Stimulated activated CD8-positive, alpha-beta memory T cell treated with anti-CD3 and anti-CD28 coated beads, Interleukin-4, amount 100 ng/mL, for 48 hours (primary cell): ENCODE results near the gene RUNX2.
A peak's percentile ranks its signal among the peaks of the same experiment; 100 is the strongest.
"Not testable (repeated sequence)": the region's sequence is repeated elsewhere in the genome, so short reads cannot be mapped to it uniquely, and the experiment has no call there.

Experiments used
- DNase-seq: peaks from one replicate; pipeline ENCODE4 v3.0.0-alpha.2; 2020

RUNX2 gene

GRCh38 chr6:45327956-45328522 is at the start of gene RUNX2:
Gene RUNX2 (plus strand): TSS chr6:45328330. CDS start chr6:45328727, 397 bp downstream.
- DNase-seq, result peak; percentile 34

DNA sequence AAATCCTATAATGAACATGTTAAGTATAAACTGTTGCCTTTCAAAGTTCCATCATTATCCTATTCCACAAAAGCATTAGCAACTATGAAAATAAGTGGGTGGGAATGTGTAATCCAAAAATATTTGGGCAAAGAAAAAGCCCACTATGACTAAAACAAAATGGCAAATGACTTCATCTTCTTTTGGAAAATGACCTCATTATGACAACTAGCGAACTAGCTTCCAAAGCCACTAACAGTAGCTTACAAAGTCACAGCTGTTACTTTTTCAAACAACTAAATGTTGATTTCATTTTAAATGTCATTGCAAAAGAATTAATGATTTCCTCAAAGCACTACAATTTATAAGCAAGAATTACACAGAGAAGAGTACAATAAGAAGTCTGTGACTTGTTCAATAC is 49.8 kb upstream of the RUNX2 start:
- DNase-seq, result no peak

DNA sequence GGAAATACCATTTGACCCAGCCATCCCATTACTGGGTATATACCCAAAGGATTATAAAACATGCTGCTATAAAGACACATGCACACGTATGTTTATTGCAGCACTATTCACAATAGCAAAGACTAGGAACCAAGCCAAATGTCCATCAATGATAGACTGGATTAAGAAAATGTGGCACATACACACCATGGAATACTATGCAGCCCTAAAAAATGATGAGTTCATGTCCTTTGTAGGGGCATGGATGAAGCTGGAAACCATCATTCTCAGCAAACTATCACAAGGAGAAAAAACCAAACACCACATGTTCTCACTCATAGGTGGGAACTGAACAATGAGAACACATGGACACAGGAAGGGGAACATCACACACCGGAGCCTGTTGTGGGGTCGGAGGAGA is 41.4 kb upstream of the RUNX2 start:
- not testable (repeated sequence) for DNase-seq

- DNase-seq, result no peak
Observed at GRCh38 chr6:45289751-45290514, 38.2 kb upstream of the RUNX2 start.

DNA sequence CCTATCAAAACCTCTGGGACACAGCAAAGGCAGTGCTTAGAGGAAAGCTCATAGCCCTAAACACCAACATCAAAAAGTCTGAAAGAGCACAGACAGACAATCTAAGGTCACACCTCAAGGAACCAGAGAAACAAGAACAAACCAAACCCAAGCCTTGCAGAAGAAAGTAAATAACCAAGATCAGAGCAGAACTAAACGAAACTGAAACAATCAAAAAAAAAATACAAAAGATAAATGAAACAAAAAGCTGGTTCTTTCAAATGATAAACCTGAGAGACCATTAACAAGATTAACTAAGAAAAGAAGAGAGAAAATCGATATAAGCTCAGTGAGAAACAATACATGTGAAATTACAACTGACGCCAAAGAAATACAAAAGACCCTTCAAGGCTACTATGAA is 34.8 kb upstream of the RUNX2 start:
- no peak for DNase-seq

DNA sequence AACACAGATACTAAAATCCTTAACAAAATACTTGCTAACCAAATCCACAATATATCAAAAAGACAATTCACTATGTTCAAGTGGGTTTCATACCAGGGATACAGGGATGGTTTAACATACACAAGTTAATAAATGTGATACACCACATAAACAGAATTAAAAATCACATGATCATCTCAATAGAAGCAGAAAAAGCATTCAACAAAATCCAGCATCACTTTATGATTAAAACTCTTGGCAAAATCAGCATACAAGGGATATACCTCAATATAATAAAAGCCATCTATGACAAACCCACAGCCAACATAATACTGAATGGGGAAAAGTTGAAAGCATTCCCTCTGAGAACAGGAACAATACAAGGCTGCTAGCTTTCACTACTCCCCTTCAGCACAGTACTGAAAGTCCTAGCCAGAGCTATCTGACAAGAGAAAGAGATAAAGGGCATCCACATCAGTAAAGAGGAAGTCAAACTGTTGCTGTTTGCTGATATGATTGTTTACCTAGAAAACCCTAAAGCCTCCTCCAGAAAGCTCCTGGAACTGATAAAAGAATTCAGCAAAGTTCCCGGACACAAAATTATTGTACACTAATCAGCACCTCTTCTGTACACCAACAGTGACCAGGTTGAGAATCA is 33.9 kb upstream of the RUNX2 start:
- not testable (repeated sequence) for DNase-seq

DNA sequence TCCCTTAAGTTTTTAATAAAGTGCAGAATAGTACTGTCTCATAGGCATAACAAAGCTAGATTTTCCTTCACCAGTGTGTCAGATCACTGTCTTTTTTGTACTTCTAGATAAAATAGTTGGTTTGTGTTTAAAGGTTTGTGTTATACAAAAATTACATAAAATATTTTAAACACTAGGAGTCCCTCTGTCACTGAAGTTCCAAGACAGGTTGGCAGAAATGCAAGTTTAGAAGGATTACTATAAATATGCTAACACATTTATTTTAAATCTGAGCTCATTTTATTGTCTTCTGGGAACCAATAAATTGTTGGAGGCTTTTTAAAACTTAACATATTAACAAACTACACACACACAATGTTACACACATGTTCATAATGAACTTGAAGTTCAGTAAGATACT is 30.8 kb upstream of the RUNX2 start:
- DNase-seq, result no peak

- DNase-seq, result no peak
Observed at GRCh38 chr6:45299096-45299581, 29.0 kb upstream of the RUNX2 start.

GRCh38 chr6:45300736-45301135 is 27.4 kb upstream of the RUNX2 start:
- DNase-seq, result no peak

DNA sequence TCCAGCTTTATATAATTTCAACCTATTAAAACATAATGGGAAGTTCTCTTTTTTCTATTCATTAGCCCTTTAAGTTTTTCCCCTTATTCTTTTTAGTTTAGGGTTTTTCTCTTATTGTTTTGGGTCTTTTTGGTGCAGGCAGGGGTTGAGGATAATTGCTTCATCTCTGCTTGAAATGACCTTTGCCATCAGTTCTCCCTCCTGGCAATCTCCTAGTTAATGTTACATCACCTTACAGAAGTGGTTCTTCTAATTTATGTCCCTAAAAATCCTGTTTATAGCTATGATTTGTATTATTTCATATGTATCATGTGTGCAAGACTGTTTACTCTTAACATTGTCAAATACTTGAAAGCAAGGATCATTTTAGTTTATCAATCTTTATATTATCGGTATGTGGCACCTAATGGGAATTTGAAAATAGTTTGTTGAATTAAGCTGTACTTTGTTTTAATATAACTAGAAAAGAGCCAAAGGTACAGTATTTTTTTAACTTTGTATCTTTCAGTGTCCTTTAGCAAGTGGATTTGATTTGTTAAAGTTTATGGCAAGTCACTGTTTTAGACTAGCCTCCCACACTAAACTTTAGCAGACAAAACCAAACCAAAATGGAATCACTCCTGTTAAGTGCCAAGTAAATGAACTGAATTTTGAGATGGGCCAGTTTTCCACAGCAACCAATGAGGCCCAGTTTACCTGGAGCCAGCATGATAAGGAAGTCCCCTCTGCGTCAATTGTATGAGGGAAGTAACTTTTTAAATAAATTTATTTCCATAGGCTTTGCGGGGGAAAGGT is 26.6 kb upstream of the RUNX2 start:
- no peak for DNase-seq

DNA sequence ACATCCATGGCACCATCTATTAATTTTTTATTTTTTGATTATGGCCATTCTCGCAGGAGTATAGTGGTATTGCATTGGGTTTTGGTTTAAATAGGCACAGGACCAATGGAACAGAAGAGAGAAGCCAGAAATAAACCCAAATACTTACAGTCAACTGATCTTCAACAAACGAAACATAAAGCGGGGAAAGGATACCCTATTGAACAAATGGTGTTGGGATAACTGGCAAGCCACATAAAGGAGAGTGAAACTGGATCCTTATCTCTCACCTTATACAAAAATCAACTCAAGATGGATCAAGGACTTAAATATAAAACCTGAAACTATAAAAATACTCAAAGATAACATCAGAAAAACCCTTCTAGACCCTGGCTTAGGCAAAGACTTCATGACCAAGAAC is 25.3 kb upstream of the RUNX2 start:
- DNase-seq, result no peak

- DNase-seq, result no peak
Observed at GRCh38 chr6:45305546-45305945, 22.6 kb upstream of the RUNX2 start.

DNA sequence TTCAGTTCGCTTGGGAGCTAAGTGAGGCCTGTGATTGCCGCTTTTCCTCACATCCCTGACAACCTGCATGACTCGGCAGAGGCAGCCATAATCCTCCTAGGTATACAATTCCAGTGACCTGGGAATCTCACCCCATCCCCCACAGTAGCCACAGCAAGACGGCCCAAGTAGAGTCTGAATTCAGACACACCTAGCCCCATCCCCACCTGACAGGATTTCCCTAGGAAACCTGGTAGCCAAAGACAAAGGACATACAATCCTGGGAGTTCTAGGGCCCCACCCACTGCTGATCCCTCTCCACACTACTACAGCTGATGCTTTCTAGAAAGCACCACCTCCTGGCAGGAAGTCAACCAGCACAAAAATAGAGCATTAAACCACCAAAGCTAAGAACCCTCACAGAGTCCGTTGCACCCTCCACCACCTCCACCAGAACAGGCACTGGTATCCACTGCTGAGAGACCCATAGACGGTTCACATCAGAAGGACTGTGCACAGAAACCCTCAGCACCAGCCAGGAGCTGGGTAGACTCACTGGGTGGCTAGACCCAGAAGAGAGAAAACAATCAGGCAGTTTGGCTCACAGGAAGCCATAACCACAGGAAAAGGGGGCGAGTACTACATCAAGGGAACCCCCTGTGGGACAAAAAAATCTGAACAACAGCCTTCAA is 17.9 kb upstream of the RUNX2 start:
- peak; percentile 42 for DNase-seq

GRCh38 chr6:45314146-45314545 is 14.0 kb upstream of the RUNX2 start:
- DNase-seq, result no peak

GRCh38 chr6:45320349-45320748 is 7.8 kb upstream of the RUNX2 start:
- DNase-seq, result no peak

DNA sequence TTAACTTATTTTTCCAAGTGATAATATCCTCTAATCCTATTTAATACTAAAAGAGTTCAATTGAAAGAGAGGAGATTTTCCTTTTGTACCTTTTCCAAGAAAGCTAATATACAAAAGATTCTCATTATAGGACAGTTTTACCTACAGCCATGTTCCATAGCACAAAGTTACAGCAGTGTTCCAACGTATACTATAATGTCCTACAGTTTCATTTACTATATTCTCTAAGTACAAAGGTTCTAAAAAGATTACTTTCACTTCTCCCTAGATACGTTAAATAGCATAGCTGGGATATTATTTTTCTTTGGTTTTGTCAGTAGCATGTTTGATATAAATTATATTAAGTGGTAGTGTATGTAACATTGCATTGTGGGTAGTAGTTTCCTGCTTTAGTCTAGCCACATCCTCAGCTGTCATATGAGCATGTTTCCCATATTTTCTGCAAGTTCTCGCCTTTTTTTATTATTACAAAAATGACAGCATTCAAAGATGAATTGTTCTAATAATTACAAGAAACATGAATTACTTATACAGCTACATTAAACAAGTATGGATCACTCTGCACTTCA is 4.4 kb upstream of the RUNX2 start:
- DNase-seq, result no peak

DNA sequence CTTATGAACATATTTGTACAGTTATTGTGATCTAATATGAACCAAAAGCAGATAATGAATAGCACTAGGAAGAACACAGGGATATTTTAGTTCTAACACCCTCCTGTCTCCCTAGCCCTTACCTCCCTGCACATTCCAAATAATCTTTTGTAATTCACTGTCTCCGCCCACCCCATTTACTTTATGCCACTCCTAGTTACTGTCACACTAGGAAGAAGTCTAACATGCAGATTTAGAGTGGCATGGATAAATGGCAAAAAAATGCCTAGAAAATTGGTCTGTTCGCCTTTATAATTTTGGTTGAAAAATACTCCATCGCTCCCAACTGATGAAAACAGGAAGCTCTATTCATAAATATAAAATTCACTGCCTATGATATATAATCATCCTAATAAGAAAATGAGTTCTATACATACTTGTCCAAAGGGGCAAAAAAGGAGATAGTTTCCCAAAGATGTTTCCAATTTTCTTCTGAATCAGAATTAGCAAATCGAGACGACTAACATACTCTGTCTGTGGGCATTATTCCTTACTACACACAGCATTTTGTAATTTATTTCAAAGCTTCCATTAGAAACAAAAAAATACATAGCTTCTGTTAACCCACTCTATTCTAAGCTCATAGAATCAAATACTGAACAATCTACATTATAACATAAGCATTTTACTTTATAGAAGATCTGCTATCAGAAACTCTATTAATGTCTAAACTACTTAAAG is 1.3 kb upstream of the RUNX2 start:
- no peak for DNase-seq

DNA sequence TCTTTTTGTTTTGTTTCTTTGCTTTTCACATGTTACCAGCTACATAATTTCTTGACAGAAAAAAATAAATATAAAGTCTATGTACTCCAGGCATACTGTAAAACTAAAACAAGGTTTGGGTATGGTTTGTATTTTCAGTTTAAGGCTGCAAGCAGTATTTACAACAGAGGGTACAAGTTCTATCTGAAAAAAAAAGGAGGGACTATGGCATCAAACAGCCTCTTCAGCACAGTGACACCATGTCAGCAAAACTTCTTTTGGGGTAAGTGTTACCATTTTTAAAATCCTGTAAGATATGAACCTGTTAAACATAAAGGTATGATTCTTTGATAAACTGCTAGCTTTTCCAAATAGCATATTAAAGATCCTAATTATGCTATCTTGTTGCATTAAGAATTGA is 393 bp downstream of the RUNX2 start:
- no peak for DNase-seq

DNA sequence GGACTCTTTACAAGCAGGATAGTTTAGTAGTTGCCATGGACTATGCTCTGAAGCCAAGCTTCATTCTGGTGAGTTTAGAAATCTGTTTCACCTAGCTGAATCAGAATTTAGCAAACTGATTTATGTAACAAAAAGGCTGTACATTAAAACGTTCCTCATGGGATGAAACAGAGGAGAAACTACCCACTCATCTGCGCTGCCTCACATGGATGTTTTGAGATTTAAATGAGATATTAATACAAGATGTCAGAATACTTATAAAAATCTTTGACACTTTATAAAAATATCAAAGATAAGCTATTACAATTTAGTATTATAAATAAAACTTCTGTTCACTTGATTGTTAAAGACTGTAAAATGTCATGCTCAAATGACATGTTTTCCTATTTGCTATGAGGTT is 16.8 kb downstream of the RUNX2 start:
- DNase-seq, result no peak

DNA sequence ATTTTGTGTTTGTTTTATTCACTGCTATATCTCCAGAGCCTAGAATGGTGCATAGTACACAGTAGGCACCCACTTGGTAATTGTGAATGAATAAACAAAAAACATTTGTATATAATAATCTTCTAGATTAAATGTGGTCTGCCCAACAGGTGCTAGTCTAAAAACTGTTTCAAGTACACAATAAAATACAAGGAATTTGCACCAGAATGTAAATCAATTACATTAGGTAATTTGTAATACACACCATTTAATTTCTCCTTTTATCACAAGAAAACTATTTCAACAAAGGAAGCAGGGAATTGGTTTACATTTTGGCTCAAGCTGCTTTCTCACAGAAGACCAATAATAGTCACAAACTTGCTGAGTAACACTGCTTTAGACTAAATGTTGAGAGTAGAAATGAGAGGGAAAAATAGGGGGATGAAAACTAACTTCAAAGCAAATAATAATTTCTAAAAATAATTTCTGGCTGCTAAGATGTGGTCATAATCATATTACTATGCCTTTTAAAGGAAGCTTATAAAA is 22.1 kb downstream of the RUNX2 start:
- DNase-seq, result no peak

DNA sequence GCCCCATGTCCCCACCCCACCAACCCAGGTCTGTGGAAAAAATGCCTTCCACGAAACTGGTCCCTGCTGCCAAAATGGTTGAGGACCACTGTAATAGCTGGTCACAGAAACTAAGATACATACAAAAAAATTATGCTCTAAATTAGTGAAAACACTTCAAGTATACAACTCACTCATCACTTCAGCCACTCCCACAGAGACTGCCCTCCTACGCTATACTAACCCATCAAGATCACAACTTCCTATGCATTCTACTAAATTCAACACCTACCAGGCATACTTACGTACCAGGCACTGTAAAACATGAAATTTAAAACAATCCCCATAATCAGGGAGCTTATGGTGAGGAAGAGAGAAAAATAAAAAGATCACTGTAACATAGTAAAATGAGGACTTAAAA is 22.9 kb downstream of the RUNX2 start:
- no peak for DNase-seq

GRCh38 chr6:45351667-45352066 is 23.5 kb downstream of the RUNX2 start:
- no peak for DNase-seq
